H1 (cell line): ENCODE results near the gene FAM83C. TPM values are rescaled to one million over a fixed set of nuclear protein-coding genes. Genes with fewer than 3 reads are reported as not detected.

ENCODE experiments used
- CTCF ChIA-PET: fragments of 300-600 bp; sonication (Branson Sonifier 250); formaldehyde crosslinking; loops from one replicate; lab custom pipeline; 2021; ENCODE audit not compliant: partially characterized antibody; lab: Charles Lee
- POLR2A ChIA-PET: fragments of 300-600 bp; sonication (Branson Sonifier 250); formaldehyde crosslinking; loops from one replicate; lab custom pipeline; 2021; ENCODE audit warnings: inconsistent platforms; ENCODE audit not compliant: partially characterized antibody; lab: Charles Lee
- DNase-seq, 2 experiments: peaks; one replicate each; pipeline versions ENCODE4 v3.0.0 to v3.0.0-alpha.2; 2010 to 2022; ENCODE audit warnings: low spot score in 2 of 2, low read depth in 1 of 2, mixed read lengths in 1 of 2
- FAIRE-seq: peaks from 2 replicates; lab custom pipeline; 2011; peaks lifted over from hg19 to GRCh38; lab: Jason Lieb, UNC
- H2AFZ ChIP-seq: 2 replicates; pipeline ENCODE4 v1.8.1; 2012; ENCODE audit warnings: low read length, inconsistent platforms
- H2AK5ac ChIP-seq: 2 replicates; pipeline ENCODE4 v1.6.1; 2013; ENCODE audit warnings: low read depth, low read length
- H2BK120ac ChIP-seq: replicated peaks from 2 replicates; pipeline ENCODE3; 2013; ENCODE audit warnings: low read depth, low read length, inconsistent platforms
- H2BK12ac ChIP-seq: 2 replicates; pipeline ENCODE4 v1.6.1; 2013; ENCODE audit warnings: low read depth, low read length
- H2BK15ac ChIP-seq: 2 replicates; pipeline ENCODE4 v1.6.1; 2013; ENCODE audit warnings: low read length
- H2BK20ac ChIP-seq: 2 replicates; pipeline ENCODE4 v1.6.1; 2013; ENCODE audit warnings: low read length
- H2BK5ac ChIP-seq: 2 replicates; pipeline ENCODE4 v1.6.1; 2013; ENCODE audit warnings: low read depth, low read length
- H3K14ac ChIP-seq: 2 replicates; pipeline ENCODE4 v1.6.1; 2013; ENCODE audit warnings: inconsistent platforms; ENCODE audit not compliant: insufficient read length
- H3K18ac ChIP-seq: 2 replicates; pipeline ENCODE4 v1.6.1; 2013; ENCODE audit warnings: low read length; ENCODE audit errors: extremely low read depth
- H3K23ac ChIP-seq: 2 replicates; pipeline ENCODE4 v1.6.1; 2013; ENCODE audit warnings: inconsistent platforms; ENCODE audit not compliant: insufficient read length
- H3K23me2 ChIP-seq: 2 replicates; pipeline ENCODE4 v1.6.1; 2013; ENCODE audit warnings: low read depth, low read length
- H3K27ac ChIP-seq: 2 replicates; pipeline ENCODE4 v1.6.1; 2011; ENCODE audit warnings: low read depth, low read length, inconsistent platforms
- H3K27me3 ChIP-seq, 4 experiments: replicated peaks in 1 of 4; 1 replicate in 1 of 4; 2 replicates in 3 of 4; pipeline versions ENCODE4 v1.6.1 to v1.8.1; 2011 to 2013; ENCODE audit warnings: low read length in 3 of 4, mild to moderate bottlenecking in 3 of 4, inconsistent platforms in 2 of 4, mixed read lengths in 2 of 4, moderate library complexity in 1 of 4; ENCODE audit not compliant: control insufficient read depth in 3 of 4, insufficient read depth in 3 of 4; ENCODE audit errors: extremely low read depth in 1 of 4
- H3K36me3 ChIP-seq, 4 experiments: 2 replicates each; pipeline versions ENCODE4 v1.6.1 to v1.8.1; 2011 to 2013; ENCODE audit warnings: mild to moderate bottlenecking in 4 of 4, low read length in 3 of 4, moderate library complexity in 2 of 4, control low read depth in 1 of 4, inconsistent platforms in 1 of 4; ENCODE audit not compliant: insufficient read depth in 4 of 4, control insufficient read depth in 2 of 4
- H3K4ac ChIP-seq: replicated peaks from 2 replicates; pipeline ENCODE3; 2013; ENCODE audit warnings: low read length, low read depth, mixed read lengths, inconsistent platforms; ENCODE audit not compliant: insufficient read length
- H3K4me1 ChIP-seq, 4 experiments: replicated peaks in 1 of 4; 1 replicate in 1 of 4; 2 replicates in 3 of 4; pipeline versions ENCODE4 v1.6.1 to v1.8.1; 2011 to 2013; ENCODE audit warnings: low read length in 3 of 4, inconsistent platforms in 2 of 4, mixed read lengths in 1 of 4; ENCODE audit not compliant: insufficient read depth in 4 of 4, control insufficient read depth in 3 of 4
- H3K4me2 ChIP-seq, 2 experiments: 2 replicates each; pipeline versions ENCODE4 v1.6.1 to v1.8.1; 2011 to 2013; ENCODE audit warnings: low read depth in 2 of 2, low read length in 2 of 2, control low read depth in 1 of 2, inconsistent platforms in 1 of 2, mild to moderate bottlenecking in 1 of 2; ENCODE audit not compliant: insufficient read depth in 1 of 2
- H3K4me3 ChIP-seq, 4 experiments: fragments of 200-600, 300-600 bp in 1 of 4; sonication (generic), shearing (Covaris generic), sonication (Bioruptor Twin) in 1 of 4; 2 replicates each; pipeline versions ENCODE4 v1.5.1 to v1.8.1; 2011 to 2016; ENCODE audit warnings: low read length in 4 of 4, low read depth in 3 of 4, control low read depth in 2 of 4, inconsistent platforms in 2 of 4, mild to moderate bottlenecking in 2 of 4, mixed read lengths in 1 of 4, moderate library complexity in 1 of 4; ENCODE audit not compliant: insufficient read depth in 2 of 4; ENCODE audit errors: extremely low read depth in 1 of 4
- H3K56ac ChIP-seq: replicated peaks from 2 replicates; pipeline ENCODE3; 2013; ENCODE audit warnings: low read depth, mild to moderate bottlenecking, mixed read lengths, low read length, inconsistent platforms; ENCODE audit not compliant: insufficient read length
- H3K79me1 ChIP-seq: 2 replicates; pipeline ENCODE4 v1.6.1; 2013; ENCODE audit warnings: low read depth, low read length, control low read depth
- H3K79me2 ChIP-seq, 2 experiments: 2 replicates each; pipeline versions ENCODE4 v1.6.1 to v1.8.1; 2012 to 2013; ENCODE audit warnings: low read length in 2 of 2, mild to moderate bottlenecking in 2 of 2, inconsistent platforms in 1 of 2; ENCODE audit not compliant: insufficient read depth in 2 of 2, control insufficient read depth in 1 of 2
- H3K9ac ChIP-seq, 4 experiments: replicated peaks in 1 of 4; 1 replicate in 1 of 4; 2 replicates in 3 of 4; pipeline versions ENCODE4 v1.6.1 to v1.8.1; 2011 to 2013; ENCODE audit warnings: low read depth in 3 of 4, low read length in 3 of 4, control low read depth in 2 of 4, mild to moderate bottlenecking in 2 of 4, moderate library complexity in 2 of 4, inconsistent platforms in 1 of 4; ENCODE audit errors: extremely low read depth in 1 of 4
- H3K9me3 ChIP-seq, 2 experiments: 2 replicates each; pipeline versions ENCODE4 v1.6.1 to v1.8.1; 2012 to 2013; ENCODE audit warnings: mild to moderate bottlenecking in 2 of 2, moderate library complexity in 2 of 2, control low read depth in 1 of 2, inconsistent platforms in 1 of 2, low read depth in 1 of 2, low read length in 1 of 2, mixed read lengths in 1 of 2; ENCODE audit not compliant: insufficient read depth in 2 of 2
- H4K20me1 ChIP-seq, 2 experiments: replicated peaks in 1 of 2; 2 replicates each; pipeline versions ENCODE3 to v1.8.1; 2011 to 2013; ENCODE audit warnings: inconsistent platforms in 2 of 2, low read length in 2 of 2, mild to moderate bottlenecking in 1 of 2; ENCODE audit not compliant: insufficient read depth in 2 of 2, control insufficient read depth in 1 of 2
- H4K5ac ChIP-seq: 2 replicates; pipeline ENCODE4 v1.6.1; 2013; ENCODE audit warnings: low read length, low read depth, mixed read lengths, inconsistent platforms; ENCODE audit not compliant: insufficient read length
- H4K8ac ChIP-seq: 2 replicates; pipeline ENCODE4 v1.8.0; 2013; ENCODE audit warnings: mild to moderate bottlenecking, moderate library complexity, low read length, inconsistent platforms; ENCODE audit not compliant: insufficient read depth; ENCODE audit errors: extremely low read depth
- H4K91ac ChIP-seq: replicated peaks from 2 replicates; pipeline ENCODE3; 2013; ENCODE audit warnings: low read length, mixed read lengths, inconsistent platforms; ENCODE audit not compliant: insufficient read length
- CBX5 ChIP-seq: fragments of 300-800, 300-1000 bp; sonication (generic); IDR thresholded peaks from 2 replicates; pipeline ENCODE4 v1.7.1; 2016; ENCODE audit warnings: antibody characterized with exemption, low read length, low read depth
- CEBPB ChIP-seq: IDR thresholded peaks from 2 replicates; pipeline ENCODE4 v1.6.1; 2012; ENCODE audit warnings: low read depth, low read length
- CTBP2 ChIP-seq: IDR thresholded peaks from 2 replicates; pipeline ENCODE4 v1.7.0; 2011; ENCODE audit warnings: borderline replicate concordance, mild to moderate bottlenecking, moderate library complexity, mixed read lengths, low read length; ENCODE audit not compliant: insufficient read depth, insufficient read length
- EP300 ChIP-seq, 2 experiments: IDR thresholded peaks; 1 replicate in 1 of 2; 2 replicates in 1 of 2; pipeline ENCODE4 v1.6.1; 2011 to 2012; ENCODE audit warnings: low read depth in 2 of 2, low read length in 2 of 2, mild to moderate bottlenecking in 2 of 2, borderline replicate concordance in 1 of 2, inconsistent platforms in 1 of 2, moderate library complexity in 1 of 2
- GTF2F1 ChIP-seq: IDR thresholded peaks from 2 replicates; pipeline ENCODE4 v1.6.1; 2012; ENCODE audit warnings: low read depth, low read length, improper control_type of control experiment, borderline replicate concordance
- HDAC6 ChIP-seq: IDR thresholded peaks from one replicate; pipeline ENCODE4 v1.7.1; 2012; ENCODE audit warnings: low read depth, mild to moderate bottlenecking, inconsistent platforms, low read length, moderate library complexity
- MAFK ChIP-seq: IDR thresholded peaks from 2 replicates; pipeline ENCODE4 v1.6.1; 2012; ENCODE audit warnings: low read depth, mild to moderate bottlenecking, improper control_type of control experiment, low read length
- POU5F1 ChIP-seq: IDR thresholded peaks from 2 replicates; pipeline ENCODE4 v1.6.1; 2011; ENCODE audit warnings: low read depth, mild to moderate bottlenecking, low read length, moderate library complexity
- SAP30 ChIP-seq: fragments of 300-600 bp; sonication (generic); IDR thresholded peaks from 2 replicates; pipeline ENCODE4 v1.7.1; 2012; ENCODE audit warnings: low read length, moderate library complexity, mild to moderate bottlenecking, inconsistent platforms; ENCODE audit not compliant: insufficient read depth, insufficient replicate concordance
- YY1 ChIP-seq: IDR thresholded peaks from 2 replicates; pipeline ENCODE4 v1.6.1; 2011; ENCODE audit warnings: low read depth, mild to moderate bottlenecking, low read length
- WGBS, 2 experiments: shearing (Covaris generic) in 1 of 2; methylation state at CpG; one replicate each; pipeline versions ENCODE4 v1.1.6 to v1.1.7; 2013 to 2015; ENCODE audit warnings: low lambda C conversion rate in 2 of 2, mixed read lengths in 2 of 2, inconsistent platforms in 1 of 2, low coverage in 1 of 2, missing lambda C conversion rate in 1 of 2; ENCODE audit not compliant: insufficient replicate concordance in 2 of 2, insufficient coverage in 1 of 2, insufficient read length in 1 of 2; ENCODE audit errors: extremely low coverage in 1 of 2, missing lambda C conversion rate in 1 of 2; 5-methylcytosine and 5-hydroxymethylcytosine counted together
- polyA plus RNA-seq, 7 experiments: library from polyadenylated mRNA; depleted of rRNA in 3 of 7; stranded (reverse) in 5 of 7; unstranded in 2 of 7; fragments of >200 nt in 5 of 7; fragments of 200-250 nt in 2 of 7; gene quantifications; 1 replicate in 5 of 7; 2 replicates in 1 of 7; 4 replicates in 1 of 7; pipeline versions ENCODE4 v1.2.1 to v1.2.3, GENCODE V29; 2011 to 2013; ENCODE audit warnings: missing spikeins in 2 of 7, mixed read lengths in 2 of 7
- total RNA-seq: library from RNA; stranded (reverse); fragmentation: NEBNext Ultra II Directional; extraction: Animal tissue kit (Norgen Biotek cat#: 25700); gene quantifications from 2 replicates; pipeline ENCODE4 v1.2.1, GENCODE V29; 2021

Gene FAM83C
- total and polyA plus RNA-seq, 2 of the 8 experiments (the other 6 are each of a cell fraction or from before 2014, with no cell fraction given) = not detected

- FAIRE-seq = no peak
- CTCF ChIA-PET = interaction anchor here (0.6 to 11.5 kb wide), 23 partner anchors 9 to 396 kb away, joined by 3 to 135 read pairs (median 4); partner anchors contain the start of gene EDEM2
- TF ChIP-seq HDAC6 (no peak), POU5F1 (no peak), SAP30 (no peak), CEBPB (no peak), EP300 (IDR thresholded peaks at IDR 0.05; ENCODE audit: borderline replicate concordance in 1 of 2, low read depth in 2 of 2, low read length in 2 of 2) (no peak), YY1 (no peak), CBX5 (no peak), MAFK (no peak), CTBP2 (no peak), GTF2F1 (no peak)
These were observed 22.0 kb downstream of the FAM83C start for GRCh38 chr20:35270021-35270902.

More at GRCh38 chr20:35270021-35270902, 22.0 kb downstream of the FAM83C start:
- no peaks in the 10 kb centered on the region for H3K79me1 ChIP-seq
- H3K4ac ChIP-seq = no peak overlapping the region
- no peak overlapping the region for H2AK5ac ChIP-seq
- no peak overlapping the region for H3K56ac ChIP-seq
- 87% methylated on average over 19 of the region's 19 CpGs; no CpG with 5 or more reads in 1 of the 2 experiments for WGBS, 2 experiments
- no peaks in the 10 kb centered on the region for H3K23me2 ChIP-seq
- no peak overlapping the region; the same call in 1 of the 2 replicates for H2BK12ac ChIP-seq
- no peak overlapping the region for H2BK120ac ChIP-seq
- H3K36me3 ChIP-seq = peaks cover 0 to 9% (median 0%) of the 10 kb centered on the region in 4 experiments; a peak in 3 of 8 replicates
- H3K9me3 ChIP-seq = no peaks in the 10 kb centered on the region
- H4K5ac ChIP-seq = no peak overlapping the region
- no peak overlapping the region for H3K27ac ChIP-seq
- no peak overlapping the region; the same call in 1 of the 2 replicates for H2BK5ac ChIP-seq
- H3K23ac ChIP-seq = no peak overlapping the region
- H4K8ac ChIP-seq = peak overlapping the region; percentile 63
- no peak overlapping the region for H3K4me3 ChIP-seq
- no peak overlapping the region for H2AFZ ChIP-seq
- DNase-seq = no peak
- H3K27me3 ChIP-seq = no peaks in the 10 kb centered on the region
- H2BK15ac ChIP-seq = no peak overlapping the region
- no peak overlapping the region for H3K18ac ChIP-seq
- H3K79me2 ChIP-seq = no peaks in the 10 kb centered on the region
- H3K9ac ChIP-seq = no peak overlapping the region
- no peak overlapping the region for H2BK20ac ChIP-seq
- H3K4me2 ChIP-seq = no peak overlapping the region
- H3K14ac ChIP-seq = no peak overlapping the region
- POLR2A ChIA-PET = interaction anchor here (1.1 to 7.9 kb wide), 5 partner anchors 4 to 11 kb away, joined by 3 to 98 read pairs (median 3); no protein-coding TSS in a partner anchor
- H3K4me1 ChIP-seq = peaks cover 0 to 5% (median 2%) of the 10 kb centered on the region in 4 experiments; a peak in 3 of 7 replicates
- H4K91ac ChIP-seq = peak overlapping the region; percentile 37
- H4K20me1 ChIP-seq = no peaks in the 10 kb centered on the region
